IPS DF 4.7 (cell line): ENCODE data around the gene PLCD3.
A peak's percentile ranks its signal among the peaks of the same experiment; 100 is the strongest.
"Not testable (repeated sequence)": the region's sequence is repeated elsewhere in the genome, so short reads cannot be mapped to it uniquely, and the experiment has no call there.

Experiments
- DNase-seq: peaks from one replicate; pipeline ENCODE4 v3.0.0-alpha.2; 2013; ENCODE audit warnings: low spot score; ENCODE audit errors: extremely low read depth

Gene PLCD3

GRCh38 chr17:45135192-45135977, 3.1 kb upstream of the PLCD3 start, which contains the start of gene ACBD4:
TSS of gene ACBD4 (plus strand) at chr17:45135687. CDS start at chr17:45136145, 458 bp downstream.
- DNase-seq = peak; percentile 94

GRCh38 chr17:45132572-45133463, 503 bp upstream of the PLCD3 start:
- no peak for DNase-seq

- DNase-seq = no peak
Measured at GRCh38 chr17:45131616-45132319, 547 bp downstream of the PLCD3 start.

GRCh38 chr17:45130681-45131615, 1.4 kb downstream of the PLCD3 start:
- DNase-seq = no peak

- DNase-seq = no peak
Measured at GRCh38 chr17:45129940-45130680, 2.2 kb downstream of the PLCD3 start.

- DNase-seq = no peak
Measured at GRCh38 chr17:45129426-45129939, 2.8 kb downstream of the PLCD3 start.

- DNase-seq = no peak
Measured at GRCh38 chr17:45128989-45129388, 3.3 kb downstream of the PLCD3 start.

GRCh38 chr17:45128331-45128730, 4.0 kb downstream of the PLCD3 start:
- DNase-seq = no peak

GRCh38 chr17:45127548-45128300, 4.6 kb downstream of the PLCD3 start:
- DNase-seq = no peak

- DNase-seq = no peak
Measured at GRCh38 chr17:45127207-45127547, 5.1 kb downstream of the PLCD3 start.

GRCh38 chr17:45125509-45125908, 6.8 kb downstream of the PLCD3 start:
- no peak for DNase-seq

GRCh38 chr17:45124797-45125122, 7.6 kb downstream of the PLCD3 start:
- DNase-seq = not testable (repeated sequence)

- no peak for DNase-seq
Measured at GRCh38 chr17:45123930-45124796, 8.2 kb downstream of the PLCD3 start.

- no peak for DNase-seq
Measured at GRCh38 chr17:45123076-45123770, 9.1 kb downstream of the PLCD3 start.

GRCh38 chr17:45121055-45121454, 11.3 kb downstream of the PLCD3 start:
- DNase-seq = no peak

GRCh38 chr17:45120558-45120957, 11.8 kb downstream of the PLCD3 start:
- no peak for DNase-seq

GRCh38 chr17:45119964-45120363, 12.4 kb downstream of the PLCD3 start:
- no peak for DNase-seq

GRCh38 chr17:45118691-45119090, 13.6 kb downstream of the PLCD3 start:
- no peak for DNase-seq
